A549 treated with RU486 at 1 μM for 4 hours (cell line): ENCODE measurements around the gene IARS1. TPM values are rescaled to one million over a fixed set of nuclear protein-coding genes. Genes with fewer than 3 reads are reported as not detected.

Experiments
- total RNA-seq: library from RNA; stranded (reverse); fragments of 200-300 nt; extraction: Qiagen RNA extraction; gene quantifications from 5 replicates; pipeline ENCODE4 v1.2.3, GENCODE V29; 2022; ENCODE audit warnings: low read depth

Gene IARS1
- 92.8 to 118 TPM (median 101 TPM) in 5 replicates for total RNA-seq

GRCh38 chr9:92293452-92294296 lies at the start of gene IARS1:
Gene IARS1 (minus strand): TSS chr9:92293697. CDS start chr9:92289419, 4,278 bp downstream.

GRCh38 chr9:92325269-92325990 lies 31.9 kb upstream of the IARS1 start, which contains the start of the genes CENPP and NOL8:
Gene CENPP (plus strand): TSS chr9:92325953.
Gene NOL8 (minus strand): TSS chr9:92325350. CDS start chr9:92324161, 1,189 bp downstream.

Other genes starting within 250 kb of the IARS1 start
- gene SPTLC1, start 178.3 kb downstream of the IARS1 start, total RNA-seq, result 58.3 to 73.7 TPM (median 63.5 TPM) in 5 replicates
- 27.3 to 38.4 TPM (median 32.8 TPM) in 5 replicates for gene NOL8, start 31.7 kb upstream of the IARS1 start, total RNA-seq
- 3.7 to 10.2 TPM (median 6.5 TPM) in 5 replicates for gene CENPP, start 32.3 kb upstream of the IARS1 start, total RNA-seq
- not detected in 5 replicates for gene OGN, start 110.9 kb upstream of the IARS1 start, total RNA-seq
- not detected in 5 replicates for gene OMD, start 130.8 kb upstream of the IARS1 start, total RNA-seq
- gene ASPN, start 188.8 kb upstream of the IARS1 start, total RNA-seq, result not detected in 5 replicates
- 0.07 to 0.26 TPM (median 0.21 TPM) in 5 replicates for gene ECM2, start 242.3 kb upstream of the IARS1 start, total RNA-seq